ENCODE data around the gene PLAAT4. TPM values are rescaled to one million over a fixed set of nuclear protein-coding genes. Genes with fewer than 3 reads are reported as not detected.
A peak's percentile ranks its signal among the peaks of the same experiment; 100 is the strongest.

Gene PLAAT4
- total and polyA plus RNA-seq, 2 of the 8 experiments (the other 6 are each of a cell fraction or from before 2014, with no cell fraction given), result 2.8 to 4.1 TPM

DNA sequence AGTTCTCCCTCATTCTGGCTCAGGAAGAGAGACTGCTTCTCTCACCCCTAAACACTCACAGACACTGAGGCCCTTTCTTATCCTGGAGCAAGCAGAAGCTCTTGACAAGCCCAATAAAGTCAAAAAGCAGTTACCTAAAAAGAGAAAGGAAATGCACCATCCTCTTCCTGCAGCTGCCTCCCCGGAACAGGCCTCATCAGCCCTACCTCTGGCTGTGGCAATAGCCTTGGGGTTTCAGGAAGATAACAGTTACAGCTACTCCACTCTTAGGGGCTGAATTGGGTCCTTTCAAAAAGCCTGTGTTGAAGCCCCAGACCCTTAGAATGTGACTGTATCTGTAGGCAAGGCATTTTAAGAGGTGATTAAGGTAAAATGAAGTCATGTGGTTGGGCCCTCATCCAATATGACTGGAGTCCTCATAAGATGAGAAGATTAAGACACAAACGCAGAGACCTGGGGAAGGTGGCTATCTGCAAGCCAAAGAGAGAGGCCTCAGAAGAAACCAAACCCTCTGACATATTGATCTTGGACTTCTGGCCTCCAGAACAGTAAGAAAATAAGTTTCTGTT, 34.3 kb upstream of the PLAAT4 start:
- no peaks in the 10 kb centered on the region for H4K20me1 ChIP-seq (replicated peaks in 1 of 2; ENCODE audit: control insufficient read depth in 1 of 2, insufficient read depth in 2 of 2, low read length in 2 of 2)
- H3K36me3 ChIP-seq (ENCODE audit: control insufficient read depth in 2 of 4, insufficient read depth in 4 of 4, low read length in 3 of 4), result 0 out of 8 replicates have a peak, but pooled peaks cover 0 to 3% (median 0%) of the 10 kb centered on the region in 4 experiments
- no peak overlapping the region for H3K9ac ChIP-seq (replicated peaks in 1 of 4; ENCODE audit: extremely low read depth in 1 of 4, low read depth in 3 of 4, low read length in 3 of 4)
- CTCF ChIA-PET (ENCODE audit: partially characterized antibody), result no interaction called here
- WGBS, 2 experiments (ENCODE audit: extremely low coverage in 1 of 2, insufficient coverage in 1 of 2, insufficient read length in 1 of 2, insufficient replicate concordance in 2 of 2, low coverage in 1 of 2, low lambda C conversion rate in 2 of 2, missing lambda C conversion rate in 1 of 2), result 70% methylated on average over 2 of the region's 2 CpGs; no CpG with 5 or more reads in 1 of the 2 experiments
- H3K4me3 ChIP-seq (ENCODE audit: extremely low read depth in 1 of 4, insufficient read depth in 2 of 4, low read depth in 3 of 4, low read length in 4 of 4), result no peak overlapping the region
- H3K4me2 ChIP-seq (ENCODE audit: insufficient read depth in 1 of 2, low read depth in 2 of 2, low read length in 2 of 2), result no peak overlapping the region
- no peak overlapping the region for H4K8ac ChIP-seq (ENCODE audit: extremely low read depth, insufficient read depth, low read length)
- H2BK12ac ChIP-seq (ENCODE audit: low read depth, low read length), result no peak overlapping the region
- no peak for FAIRE-seq
- H2BK5ac ChIP-seq (ENCODE audit: low read depth, low read length), result peak overlapping the region; percentile 9; the same call in 1 of the 2 replicates
- POLR2A ChIA-PET (ENCODE audit: partially characterized antibody), result no interaction called here
- no peak overlapping the region for H3K14ac ChIP-seq (ENCODE audit: insufficient read length)
- H3K23me2 ChIP-seq (ENCODE audit: low read depth, low read length), result no peaks in the 10 kb centered on the region
- peak overlapping the region; percentile 63; the same call in 1 of the 2 replicates for H2BK15ac ChIP-seq (ENCODE audit: low read length)
- H2BK20ac ChIP-seq (ENCODE audit: low read length), result peak overlapping the region; percentile 55; the same call in 1 of the 2 replicates
- H4K91ac ChIP-seq (replicated peaks; ENCODE audit: insufficient read length, low read length), result no peak overlapping the region
- H3K27ac ChIP-seq (ENCODE audit: low read depth, low read length), result no peak overlapping the region
- no peak overlapping the region for H2BK120ac ChIP-seq (replicated peaks; ENCODE audit: low read depth, low read length)
- no peak overlapping the region for H4K5ac ChIP-seq (ENCODE audit: insufficient read length, low read depth, low read length)
- H2AFZ ChIP-seq (ENCODE audit: low read length), result no peak overlapping the region
- H3K4me1 ChIP-seq (replicated peaks in 1 of 4; ENCODE audit: control insufficient read depth in 3 of 4, insufficient read depth in 4 of 4, low read length in 3 of 4), result peaks cover 10 to 16% (median 15%) of the 10 kb centered on the region in 4 experiments
- no peak overlapping the region for H3K18ac ChIP-seq (ENCODE audit: extremely low read depth, low read length)
- H3K23ac ChIP-seq (ENCODE audit: insufficient read length), result no peak overlapping the region
- H3K79me2 ChIP-seq (ENCODE audit: control insufficient read depth in 1 of 2, insufficient read depth in 2 of 2, low read length in 2 of 2), result no peaks in the 10 kb centered on the region
- 0 out of 2 replicates have a peak overlapping the region, but pooled peaks have one; percentile 7 for H2AK5ac ChIP-seq (ENCODE audit: low read depth, low read length)
- no peak overlapping the region for H3K4ac ChIP-seq (replicated peaks; ENCODE audit: insufficient read length, low read depth, low read length)
- no peaks in the 10 kb centered on the region for H3K27me3 ChIP-seq (replicated peaks in 1 of 4; ENCODE audit: control insufficient read depth in 3 of 4, extremely low read depth in 1 of 4, insufficient read depth in 3 of 4, low read length in 3 of 4)
- H3K9me3 ChIP-seq (ENCODE audit: insufficient read depth in 2 of 2, low read depth in 1 of 2, low read length in 1 of 2), result no peaks in the 10 kb centered on the region
- H3K56ac ChIP-seq (replicated peaks; ENCODE audit: insufficient read length, low read depth, low read length), result no peak overlapping the region
- DNase-seq (ENCODE audit: low read depth in 1 of 2, low spot score in 2 of 2), result no peak
- no peaks in the 10 kb centered on the region for H3K79me1 ChIP-seq (ENCODE audit: low read depth, low read length)
- TF ChIP-seq HDAC2 (IDR thresholded peaks at IDR 0.05; ENCODE audit: borderline replicate concordance in 1 of 2, low read depth in 2 of 2, low read length in 2 of 2) (no peak), FOSL1 (IDR thresholded peaks at IDR 0.05; ENCODE audit: insufficient read depth, low read depth, low read length) (no peak), ZNF274 (IDR thresholded peaks at IDR 0.05; ENCODE audit: borderline replicate concordance, extremely low read depth, low read length) (no peak), TAF7 (optimal IDR thresholded peaks at IDR 0.05; ENCODE audit: borderline replicate concordance, low read depth, low read length) (no peak), SIRT6 (IDR thresholded peaks at IDR 0.05; ENCODE audit: low read length) (no peak), EP300 (IDR thresholded peaks at IDR 0.05; ENCODE audit: borderline replicate concordance in 1 of 2, low read depth in 2 of 2, low read length in 2 of 2) (no peak), TBP (IDR thresholded peaks at IDR 0.05; ENCODE audit: low read depth, low read length) (no peak), MAFK (IDR thresholded peaks at IDR 0.05; ENCODE audit: low read depth, low read length) (no peak)
- TF ChIP-seq, protein P1, sequence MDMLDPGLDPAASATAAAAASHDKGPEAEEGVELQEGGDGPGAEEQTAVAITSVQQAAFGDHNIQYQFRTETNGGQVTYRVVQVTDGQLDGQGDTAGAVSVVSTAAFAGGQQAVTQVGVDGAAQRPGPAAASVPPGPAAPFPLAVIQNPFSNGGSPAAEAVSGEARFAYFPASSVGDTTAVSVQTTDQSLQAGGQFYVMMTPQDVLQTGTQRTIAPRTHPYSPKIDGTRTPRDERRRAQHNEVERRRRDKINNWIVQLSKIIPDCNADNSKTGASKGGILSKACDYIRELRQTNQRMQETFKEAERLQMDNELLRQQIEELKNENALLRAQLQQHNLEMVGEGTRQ (IDR thresholded peaks at IDR 0.05; ENCODE audit: low read length), result no peak
- TF ChIP-seq, protein P2, sequence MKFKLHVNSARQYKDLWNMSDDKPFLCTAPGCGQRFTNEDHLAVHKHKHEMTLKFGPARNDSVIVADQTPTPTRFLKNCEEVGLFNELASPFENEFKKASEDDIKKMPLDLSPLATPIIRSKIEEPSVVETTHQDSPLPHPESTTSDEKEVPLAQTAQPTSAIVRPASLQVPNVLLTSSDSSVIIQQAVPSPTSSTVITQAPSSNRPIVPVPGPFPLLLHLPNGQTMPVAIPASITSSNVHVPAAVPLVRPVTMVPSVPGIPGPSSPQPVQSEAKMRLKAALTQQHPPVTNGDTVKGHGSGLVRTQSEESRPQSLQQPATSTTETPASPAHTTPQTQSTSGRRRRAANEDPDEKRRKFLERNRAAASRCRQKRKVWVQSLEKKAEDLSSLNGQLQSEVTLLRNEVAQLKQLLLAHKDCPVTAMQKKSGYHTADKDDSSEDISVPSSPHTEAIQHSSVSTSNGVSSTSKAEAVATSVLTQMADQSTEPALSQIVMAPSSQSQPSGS (IDR thresholded peaks at IDR 0.05; ENCODE audit: low read length), result no peak

Measured in H1 (cell line).